HCT116 (cell line): Measurements from ENCODE around the gene MGAM2. TPM values are rescaled to one million over a fixed set of nuclear protein-coding genes. Genes with fewer than 3 reads are reported as not detected.

Experiments
- ATAC-seq: fragments of 200-7000 bp; cut with Tn5 transposase; 2 replicates; pipeline ENCODE4 v1.9.1; 2020; ENCODE audit warnings: mild to moderate bottlenecking, moderate library complexity
- BruUV-seq: library from RNA; stranded (reverse); fragments of 400-500 nt; replicated peaks from 2 replicates; lab custom pipeline; 2021; lab: Mats Ljungman, UMichigan
- CTCF ChIA-PET: fragments of 300-600 bp; sonication (Branson Sonifier 250); formaldehyde crosslinking; loops from one replicate; lab custom pipeline; 2021; ENCODE audit warnings: antibody characterized with exemption; lab: Charles Lee
- POLR2A ChIA-PET: fragments of 300-600, 350-600 bp; sonication (Branson Sonifier 250); formaldehyde crosslinking; loops from one replicate; lab custom pipeline; 2021; ENCODE audit warnings: antibody characterized with exemption; lab: Charles Lee
- RAD21 ChIA-PET, 2 experiments: fragments of 300-600 bp; sonication (Branson Sonifier 250); formaldehyde crosslinking; loops; one replicate each; lab custom pipeline; 2023; ENCODE audit warnings: low total read pairs in 2 of 2; ENCODE audit not compliant: uncharacterized antibody in 2 of 2, unreplicated experiment in 2 of 2, low non-redundant PET in 1 of 2; lab: Charles Lee
- DNase-seq: peaks from one replicate; pipeline ENCODE4 v3.0.0-alpha.2; 2010; ENCODE audit warnings: low read depth, low spot score
- H2AFZ ChIP-seq: fragments of 200-600 bp; shearing (Covaris generic), sonication (generic); 2 replicates; pipeline ENCODE4 v1.6.1; 2017; ENCODE audit warnings: low read depth, mixed run types, mixed read lengths, antibody characterized with exemption, low read length; ENCODE audit not compliant: poor library complexity, severe bottlenecking
- H3K27ac ChIP-seq: 2 replicates; pipeline ENCODE4 v1.5.1; 2012; ENCODE audit warnings: low read depth, low read length
- H3K27me3 ChIP-seq: fragments of 200-600 bp; sonication (generic); 2 replicates; pipeline ENCODE4 v1.6.1; 2016; ENCODE audit warnings: mixed run types, low read length, mixed read lengths; ENCODE audit not compliant: insufficient read depth
- H3K36me3 ChIP-seq, 2 experiments: fragments of 200-500 bp in 1 of 2; fragments of 200-600 bp in 1 of 2; sonication (Bioruptor generic) in 1 of 2; sonication (generic) in 1 of 2; 2 replicates each; pipeline versions ENCODE4 v1.5.1 to v1.6.1; 2014 to 2016; ENCODE audit warnings: low read length in 2 of 2, inconsistent platforms in 1 of 2, mixed read lengths in 1 of 2, mixed run types in 1 of 2; ENCODE audit not compliant: insufficient read depth in 2 of 2, control insufficient read depth in 1 of 2
- H3K4me1 ChIP-seq, 2 experiments: fragments of 200-600 bp in 1 of 2; sonication (generic) in 1 of 2; 2 replicates each; pipeline versions ENCODE4 v1.5.1 to v1.6.1; 2012 to 2017; ENCODE audit warnings: low read length in 2 of 2, inconsistent platforms in 1 of 2, mild to moderate bottlenecking in 1 of 2, mixed read lengths in 1 of 2, mixed run types in 1 of 2, moderate library complexity in 1 of 2; ENCODE audit not compliant: insufficient read depth in 2 of 2, control insufficient read depth in 1 of 2
- H3K4me2 ChIP-seq: fragments of 200-600 bp; sonication (generic); 2 replicates; pipeline ENCODE4 v1.6.1; 2017; ENCODE audit warnings: mixed run types, low read length, mixed read lengths
- H3K4me3 ChIP-seq, 2 experiments: fragments of 200-600 bp in 1 of 2; sonication (generic) in 1 of 2; replicated peaks in 1 of 2; 2 replicates each; pipeline ENCODE4 v1.5.1; 2011 to 2016; ENCODE audit warnings: low read length in 2 of 2, control low read depth in 1 of 2, low read depth in 1 of 2, mild to moderate bottlenecking in 1 of 2, mixed read lengths in 1 of 2, mixed run types in 1 of 2
- H3K79me2 ChIP-seq: fragments of 200-600 bp; sonication (generic); 2 replicates; pipeline ENCODE4 v1.6.1; 2017; ENCODE audit warnings: mild to moderate bottlenecking, mixed run types, low read length, moderate library complexity, mixed read lengths; ENCODE audit not compliant: insufficient read depth
- H3K9ac ChIP-seq: fragments of 200-600 bp; sonication (generic); 2 replicates; pipeline ENCODE4 v1.6.1; 2016; ENCODE audit warnings: low read length, mixed read lengths
- H3K9me2 ChIP-seq: fragments of 200-600 bp; sonication (generic), shearing (Covaris generic); 2 replicates; pipeline ENCODE4 v1.6.1; 2017; ENCODE audit warnings: mixed run types, mild to moderate bottlenecking, moderate library complexity; ENCODE audit not compliant: insufficient read depth
- H3K9me3 ChIP-seq, 2 experiments: fragments of 200-500 bp in 1 of 2; fragments of 200-600 bp in 1 of 2; sonication (Bioruptor generic) in 1 of 2; sonication (generic) in 1 of 2; 2 replicates each; pipeline ENCODE4 v1.6.1; 2014 to 2017; ENCODE audit warnings: low read length in 2 of 2, mixed read lengths in 2 of 2, inconsistent platforms in 1 of 2, low read depth in 1 of 2, mild to moderate bottlenecking in 1 of 2, mixed run types in 1 of 2, moderate library complexity in 1 of 2; ENCODE audit not compliant: control insufficient read depth in 1 of 2, insufficient read depth in 1 of 2
- H4K20me1 ChIP-seq: fragments of 200-600 bp; sonication (generic), shearing (Covaris generic); 2 replicates; pipeline ENCODE4 v1.6.1; 2017; ENCODE audit warnings: mixed run types, mild to moderate bottlenecking, moderate library complexity; ENCODE audit not compliant: insufficient read depth
- CBX3 ChIP-seq: IDR thresholded peaks from 2 replicates; pipeline ENCODE4 v1.6.1; 2012; ENCODE audit warnings: low read depth
- CEBPB ChIP-seq: IDR thresholded peaks from 2 replicates; pipeline ENCODE4 v1.6.1; 2012; ENCODE audit warnings: low read depth
- CTCF ChIP-seq, 3 experiments: fragments of 200-600 bp in 1 of 3; sonication (generic) in 1 of 3; IDR thresholded peaks in 2 of 3; conservative IDR thresholded peaks in 1 of 3; 2 replicates each; pipeline ENCODE4 v1.5.1; 2012 to 2017; ENCODE audit warnings: low read depth in 2 of 3, low read length in 2 of 3, antibody characterized with exemption in 1 of 3, borderline replicate concordance in 1 of 3, control low read depth in 1 of 3, mild to moderate bottlenecking in 1 of 3, mixed read lengths in 1 of 3, mixed run types in 1 of 3, moderate library complexity in 1 of 3; ENCODE audit not compliant: insufficient read depth in 1 of 3
- EGR1 ChIP-seq: IDR thresholded peaks from 2 replicates; pipeline ENCODE4 v1.6.1; 2012; ENCODE audit warnings: low read depth
- EZH2 ChIP-seq: fragments of 200-600 bp; sonication (generic); IDR thresholded peaks from 2 replicates; pipeline ENCODE4 v1.6.1; 2017; ENCODE audit warnings: antibody characterized with exemption, mixed run types
- EZH2phosphoT487 ChIP-seq: fragments of 200-600 bp; IDR thresholded peaks from 2 replicates; pipeline ENCODE4 v1.6.1; 2018; ENCODE audit warnings: antibody characterized with exemption, borderline replicate concordance
- FOSL1 ChIP-seq: IDR thresholded peaks from 2 replicates; pipeline ENCODE4 v1.6.1; 2012; ENCODE audit warnings: low read depth
- MAX ChIP-seq: IDR thresholded peaks from 2 replicates; pipeline ENCODE4 v1.6.1; 2012
- RAD21 ChIP-seq: IDR thresholded peaks from 2 replicates; pipeline ENCODE4 v1.6.1; 2012; ENCODE audit warnings: low read depth, mild to moderate bottlenecking
- SIN3A ChIP-seq: IDR thresholded peaks from 2 replicates; pipeline ENCODE4 v1.6.1; 2012; ENCODE audit warnings: low read depth
- SP1 ChIP-seq: IDR thresholded peaks from 2 replicates; pipeline ENCODE4 v1.6.1; 2012; ENCODE audit warnings: low read depth
- YY1 ChIP-seq: IDR thresholded peaks from 2 replicates; pipeline ENCODE4 v1.6.1; 2011; ENCODE audit warnings: low read length, low read depth, moderate library complexity, mild to moderate bottlenecking; ENCODE audit not compliant: insufficient replicate concordance; ENCODE audit errors: extremely low read depth
- intact Hi-C: fragments of 100-400 bp; cut with micrococcal nuclease; formaldehyde crosslinking; loops from 2 replicates; pipeline ENCODE4 v1.10.0; 2022
- total RNA-seq: library from RNA; stranded (reverse); gene quantifications from one replicate; pipeline ENCODE4 v1.2.1, GENCODE V29; 2021; ENCODE audit not compliant: unreplicated experiment

MGAM2 gene
- total RNA-seq, 1 experiment from 2014 or later = 0.05 TPM

GRCh38 chr7:142161921-142162320 is 50.4 kb downstream of the MGAM2 start:
- Histone ChIP-seq H3K79me2 (no peaks in the 10 kb centered on the region), H3K36me3 (no peaks in the 10 kb centered on the region), H3K4me3 (no peak overlapping the region), H3K4me2 (no peak overlapping the region), H2AFZ (no peak overlapping the region), H3K9me3 (no peaks in the 10 kb centered on the region), H3K27me3 (no peaks in the 10 kb centered on the region; the same call in 1 of the 2 replicates), H3K4me1 (no peaks in the 10 kb centered on the region), H3K9me2 (no peaks in the 10 kb centered on the region), H3K27ac (no peak overlapping the region), H3K9ac (no peak overlapping the region), H4K20me1 (no peaks in the 10 kb centered on the region; the same call in 1 of the 2 replicates)
- DNase-seq = no peak
- CTCF ChIA-PET = no interaction called here
- intact Hi-C loops = loop anchor here (2.0 kb wide), 1 partner anchor 25 kb away; no protein-coding TSS in a partner anchor
- POLR2A ChIA-PET = no interaction called here
- no peak for TF ChIP-seq YY1
- TF ChIP-seq EZH2phosphoT487 = no peak
- no peak for TF ChIP-seq MAX
- TF ChIP-seq SIN3A = no peak
- no peak for TF ChIP-seq EGR1
- no peak for TF ChIP-seq RAD21
- TF ChIP-seq SP1 = no peak
- TF ChIP-seq FOSL1 = no peak
- TF ChIP-seq CBX3 = no peak
- TF ChIP-seq CTCF (IDR thresholded peaks at IDR 0.05 in 2 of 3, conservative IDR thresholded peaks at IDR 0.05 in 1 of 3; ENCODE audit: borderline replicate concordance in 1 of 3, insufficient read depth in 1 of 3, low read depth in 2 of 3, low read length in 2 of 3) = no peak
- TF ChIP-seq EZH2 = no peak
- no peak for TF ChIP-seq CEBPB
- ATAC-seq = no peak
- BruUV-seq = no TSS peak
- RAD21 ChIA-PET = no interaction called here
